Measurements from ENCODE around the gene BMP7. TPM values are rescaled to one million over a fixed set of nuclear protein-coding genes. Genes with fewer than 3 reads are reported as not detected.

BMP7 gene
- total RNA-seq, 2 experiments from 2014 or later, result not detected

- Mint-ChIP-seq H3K4me3 (no peak overlapping the region), H3K36me3 (no peaks in the 10 kb centered on the region), H3K27me3 (peaks cover 6% of the 10 kb centered on the region), H3K9me3 (no peaks in the 10 kb centered on the region), H3K27ac (no peak overlapping the region), H3K4me1 (no peaks in the 10 kb centered on the region)
- DNase-seq (no peak), ATAC-seq (ENCODE audit: low read depth) (no peak)
- POLR2A ChIA-PET, result no interaction called here
Observed at GRCh38 chr20:57180387-57180786, 86.1 kb downstream of the BMP7 start.

- DNase-seq (no peak), ATAC-seq (ENCODE audit: low read depth) (no peak)
- Mint-ChIP-seq H3K27ac (no peak overlapping the region), H3K9me3 (no peaks in the 10 kb centered on the region), H3K36me3 (no peaks in the 10 kb centered on the region), H3K4me1 (no peaks in the 10 kb centered on the region), H3K4me3 (no peak overlapping the region), H3K27me3 (peaks cover 6% of the 10 kb centered on the region)
- POLR2A ChIA-PET, result no interaction called here
Observed at GRCh38 chr20:57179265-57179664, 87.2 kb downstream of the BMP7 start.

GRCh38 chr20:57178582-57179111 lies 87.8 kb downstream of the BMP7 start:
- no peaks in the 10 kb centered on the region for H3K36me3 Mint-ChIP-seq
- DNase-seq (no peak), ATAC-seq (ENCODE audit: low read depth) (no peak)
- POLR2A ChIA-PET, result no interaction called here
- no peak overlapping the region for H3K4me3 Mint-ChIP-seq
- H3K4me1 Mint-ChIP-seq, result no peaks in the 10 kb centered on the region
- no peaks in the 10 kb centered on the region for H3K9me3 Mint-ChIP-seq
- H3K27ac Mint-ChIP-seq, result no peak overlapping the region
- peaks cover 6% of the 10 kb centered on the region for H3K27me3 Mint-ChIP-seq

DNA sequence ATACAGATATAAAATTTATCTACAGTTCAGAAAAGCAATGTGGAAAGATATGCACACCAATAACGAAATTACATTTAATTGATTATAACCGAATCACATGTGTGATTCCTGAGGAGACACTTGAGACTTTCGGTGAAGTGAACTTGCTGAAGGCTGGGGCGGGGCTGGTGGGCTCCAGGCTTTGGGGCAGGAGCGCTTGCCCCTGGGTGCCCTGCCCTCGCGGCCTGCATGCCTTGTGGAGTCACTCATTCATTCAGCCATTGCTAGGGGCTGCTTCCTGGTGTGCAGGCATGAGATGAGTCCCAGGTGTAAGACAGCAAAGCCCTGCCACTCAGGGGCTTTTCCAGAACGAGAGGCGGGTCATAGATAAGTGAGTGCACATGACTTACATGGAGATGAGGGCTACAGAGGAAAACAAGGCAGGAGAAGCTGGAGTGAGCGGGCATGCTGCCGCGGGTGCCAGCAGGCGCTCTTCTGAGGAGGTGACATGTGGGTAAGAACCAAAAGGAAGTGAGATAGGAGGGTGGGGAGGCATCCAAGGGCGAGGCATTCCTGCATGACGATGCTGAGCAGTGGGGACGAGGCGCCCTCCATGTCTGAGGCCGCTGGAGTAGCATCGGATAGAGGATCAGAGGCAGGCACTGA lies 88.7 kb downstream of the BMP7 start:
- Mint-ChIP-seq H3K4me1 (no peaks in the 10 kb centered on the region), H3K27me3 (peaks cover 4% of the 10 kb centered on the region), H3K27ac (no peak overlapping the region), H3K4me3 (no peak overlapping the region), H3K36me3 (no peaks in the 10 kb centered on the region), H3K9me3 (no peaks in the 10 kb centered on the region)
- DNase-seq (no peak), ATAC-seq (ENCODE audit: low read depth) (no peak)
- POLR2A ChIA-PET, result no interaction called here

DNA sequence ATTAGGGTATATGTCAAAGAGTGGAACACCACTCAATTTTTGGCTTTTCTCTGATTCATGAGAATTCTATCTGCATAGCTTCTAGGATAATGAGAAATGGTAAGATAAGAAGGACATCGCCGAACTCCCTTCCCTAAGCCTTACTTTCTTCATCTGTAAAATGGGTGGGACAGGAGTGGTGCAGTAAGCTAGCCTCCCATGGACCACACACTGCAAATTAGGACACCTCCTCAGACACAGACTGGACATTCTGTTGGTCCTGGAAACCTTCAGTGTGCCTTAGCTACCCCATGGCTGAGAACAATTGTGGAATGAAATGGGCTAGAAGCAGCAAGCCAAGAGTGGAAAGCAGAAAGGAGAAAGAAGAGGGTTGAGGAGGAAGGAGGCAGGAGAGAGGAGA lies 89.6 kb downstream of the BMP7 start:
- H3K4me3 Mint-ChIP-seq, result no peak overlapping the region
- ATAC-seq (ENCODE audit: low read depth) (no peak), DNase-seq (no peak)
- H3K36me3 Mint-ChIP-seq, result no peaks in the 10 kb centered on the region
- POLR2A ChIA-PET, result no interaction called here
- H3K4me1 Mint-ChIP-seq, result no peaks in the 10 kb centered on the region
- no peak overlapping the region for H3K27ac Mint-ChIP-seq
- H3K27me3 Mint-ChIP-seq, result peaks cover 5% of the 10 kb centered on the region
- H3K9me3 Mint-ChIP-seq, result no peaks in the 10 kb centered on the region

DNA sequence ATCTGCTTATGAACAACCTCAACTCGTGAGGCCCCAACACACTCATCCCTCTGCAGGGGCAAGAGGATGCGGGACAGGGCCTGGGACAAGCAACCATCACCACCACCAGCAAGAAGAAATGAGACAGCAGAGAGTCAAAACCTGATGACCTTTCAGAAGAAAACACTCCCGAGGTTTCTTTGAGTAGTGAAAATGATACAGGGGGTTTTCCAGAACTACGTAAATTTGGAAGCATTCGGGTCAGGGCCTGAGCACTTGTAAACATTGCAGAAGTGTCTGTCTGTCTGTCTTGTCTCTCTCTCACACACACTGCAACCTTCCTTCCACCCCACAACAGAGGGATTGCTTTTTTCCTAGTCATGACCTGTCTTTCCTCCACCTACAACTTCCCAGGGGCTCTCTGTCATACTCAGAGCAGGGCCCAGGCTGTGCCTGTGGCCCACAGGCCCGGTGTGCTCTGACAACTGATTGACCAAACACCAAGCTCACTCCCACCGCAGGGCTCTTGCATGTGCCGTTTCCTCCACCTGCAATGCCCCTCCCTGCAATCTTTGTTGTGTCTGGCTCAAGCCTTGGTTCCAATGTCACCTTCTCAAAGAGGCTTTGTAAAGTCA lies 90.9 kb downstream of the BMP7 start:
- no peak for ATAC-seq (ENCODE audit: low read depth)
- peaks cover 5% of the 10 kb centered on the region for H3K27me3 Mint-ChIP-seq
- no peak for DNase-seq
- no peak overlapping the region for H3K27ac Mint-ChIP-seq
- H3K36me3 Mint-ChIP-seq, result no peaks in the 10 kb centered on the region
- no peaks in the 10 kb centered on the region for H3K4me1 Mint-ChIP-seq
- no peak overlapping the region for H3K4me3 Mint-ChIP-seq
- POLR2A ChIA-PET, result no interaction called here
- H3K9me3 Mint-ChIP-seq, result no peaks in the 10 kb centered on the region

- Mint-ChIP-seq H3K4me1 (no peaks in the 10 kb centered on the region), H3K27me3 (peaks cover 2% of the 10 kb centered on the region), H3K9me3 (no peaks in the 10 kb centered on the region), H3K27ac (no peak overlapping the region), H3K36me3 (no peaks in the 10 kb centered on the region), H3K4me3 (no peak overlapping the region)
- ATAC-seq (ENCODE audit: low read depth) (no peak), DNase-seq (no peak)
- POLR2A ChIA-PET, result no interaction called here
Observed at GRCh38 chr20:57174737-57175136, 91.7 kb downstream of the BMP7 start.

DNA sequence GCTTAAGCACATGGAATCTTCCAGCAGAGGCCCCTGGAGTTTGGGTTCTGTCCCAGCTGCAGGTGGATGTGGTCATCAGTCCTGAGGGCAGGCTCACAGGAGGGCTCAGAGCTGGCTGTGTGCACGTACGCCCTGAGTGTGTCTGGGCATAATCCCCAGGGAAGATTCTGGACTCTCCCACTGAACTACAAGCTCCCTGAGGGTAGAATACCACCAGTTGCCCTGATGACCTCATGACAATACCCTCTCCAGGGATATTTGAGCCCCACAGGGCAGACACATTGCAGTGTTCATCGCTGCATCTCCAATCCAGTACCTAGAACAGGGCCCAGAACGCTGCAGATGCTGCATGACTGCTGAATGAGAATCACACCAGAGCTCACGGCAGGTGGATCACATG lies 92.5 kb downstream of the BMP7 start:
- H3K27me3 Mint-ChIP-seq, result peaks cover 2% of the 10 kb centered on the region
- H3K9me3 Mint-ChIP-seq, result no peaks in the 10 kb centered on the region
- no peak overlapping the region for H3K27ac Mint-ChIP-seq
- ATAC-seq (ENCODE audit: low read depth) (no peak), DNase-seq (no peak)
- no peaks in the 10 kb centered on the region for H3K36me3 Mint-ChIP-seq
- POLR2A ChIA-PET, result no interaction called here
- no peak overlapping the region for H3K4me3 Mint-ChIP-seq
- H3K4me1 Mint-ChIP-seq, result no peaks in the 10 kb centered on the region

GRCh38 chr20:57173041-57173440 lies 93.4 kb downstream of the BMP7 start:
- POLR2A ChIA-PET, result no interaction called here
- DNase-seq (no peak), ATAC-seq (ENCODE audit: low read depth) (no peak)
- Mint-ChIP-seq H3K4me3 (no peak overlapping the region), H3K4me1 (no peaks in the 10 kb centered on the region), H3K27me3 (peaks cover 2% of the 10 kb centered on the region), H3K27ac (no peak overlapping the region), H3K36me3 (no peaks in the 10 kb centered on the region), H3K9me3 (no peaks in the 10 kb centered on the region)

DNA sequence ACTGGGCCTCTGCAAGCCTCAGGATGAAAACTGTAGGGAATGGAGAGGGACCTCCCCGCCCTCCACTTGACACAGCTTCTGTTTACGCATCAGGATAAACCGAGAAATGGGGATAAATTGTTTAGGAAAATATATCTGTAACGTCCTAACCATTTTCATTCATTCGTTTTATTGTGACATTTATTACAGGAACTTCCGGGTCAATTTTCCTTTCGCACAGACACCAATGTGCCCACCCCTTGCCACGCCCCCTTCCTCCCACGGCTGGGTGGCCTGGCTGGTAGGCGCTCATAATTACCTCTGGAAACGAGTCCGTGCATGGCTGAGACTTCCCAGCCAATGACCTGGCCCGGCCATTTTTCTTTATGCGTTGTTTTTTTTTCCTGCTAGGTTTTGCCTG lies 96.1 kb downstream of the BMP7 start:
- ATAC-seq (ENCODE audit: low read depth) (no peak), DNase-seq (no peak)
- H3K4me1 Mint-ChIP-seq, result no peaks in the 10 kb centered on the region
- no peaks in the 10 kb centered on the region for H3K9me3 Mint-ChIP-seq
- no peak overlapping the region for H3K27ac Mint-ChIP-seq
- POLR2A ChIA-PET, result no interaction called here
- H3K4me3 Mint-ChIP-seq, result no peak overlapping the region
- H3K36me3 Mint-ChIP-seq, result no peaks in the 10 kb centered on the region
- peaks cover 2% of the 10 kb centered on the region for H3K27me3 Mint-ChIP-seq

GRCh38 chr20:57169162-57169561 lies 97.3 kb downstream of the BMP7 start:
- Mint-ChIP-seq H3K36me3 (no peaks in the 10 kb centered on the region), H3K4me3 (no peak overlapping the region), H3K9me3 (no peaks in the 10 kb centered on the region), H3K4me1 (no peaks in the 10 kb centered on the region), H3K27ac (no peak overlapping the region), H3K27me3 (peaks cover 2% of the 10 kb centered on the region)
- no peak for ATAC-seq (ENCODE audit: low read depth)
- POLR2A ChIA-PET, result no interaction called here
- no peak for DNase-seq

- DNase-seq (no peak), ATAC-seq (ENCODE audit: low read depth) (no peak)
- Mint-ChIP-seq H3K4me1 (no peaks in the 10 kb centered on the region), H3K9me3 (no peaks in the 10 kb centered on the region), H3K36me3 (no peaks in the 10 kb centered on the region), H3K27me3 (peaks cover 2% of the 10 kb centered on the region), H3K27ac (no peak overlapping the region), H3K4me3 (no peak overlapping the region)
- POLR2A ChIA-PET, result no interaction called here
Observed at GRCh38 chr20:57167971-57168701, 98.3 kb downstream of the BMP7 start.

DNA sequence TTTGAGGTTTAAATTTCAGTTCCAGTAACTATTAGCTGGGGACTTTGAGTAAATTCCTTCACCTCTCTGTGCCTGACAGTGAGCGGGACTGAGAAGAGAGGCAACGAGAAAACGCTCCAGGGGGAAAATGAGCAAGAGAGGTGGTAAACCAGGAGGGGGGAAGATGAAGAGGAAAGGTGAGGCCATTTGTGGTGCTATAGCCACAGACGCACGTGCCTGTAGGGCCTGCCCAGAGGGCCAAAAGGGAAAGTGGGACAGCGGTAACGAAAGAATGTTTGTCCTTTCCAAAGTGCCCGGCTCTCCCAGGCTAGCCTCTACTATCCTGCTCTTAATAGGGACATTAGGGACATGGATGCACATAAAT lies 99.2 kb downstream of the BMP7 start:
- Mint-ChIP-seq H3K27ac (no peak overlapping the region), H3K36me3 (no peaks in the 10 kb centered on the region), H3K4me3 (no peak overlapping the region), H3K9me3 (no peaks in the 10 kb centered on the region), H3K4me1 (no peaks in the 10 kb centered on the region), H3K27me3 (no peaks in the 10 kb centered on the region)
- POLR2A ChIA-PET, result no interaction called here
- ATAC-seq (ENCODE audit: low read depth), result no peak
- no peak for DNase-seq
